Mononuclear cell (primary cell): ENCODE results near the gene NVL. TPM values are rescaled to one million over a fixed set of nuclear protein-coding genes. Genes with fewer than 3 reads are reported as not detected.

ENCODE experiments used
- H3K27me3 ChIP-seq: 2 replicates; pipeline ENCODE4 v1.6.0; 2011; ENCODE audit warnings: low read length, control low read depth; ENCODE audit not compliant: insufficient read depth
- H3K4me1 ChIP-seq: 2 replicates; pipeline ENCODE4 v1.5.1; 2011; ENCODE audit warnings: mild to moderate bottlenecking, low read length, control low read depth; ENCODE audit not compliant: insufficient read depth
- H3K4me3 ChIP-seq: 2 replicates; pipeline ENCODE4 v1.5.1; 2011; ENCODE audit warnings: mild to moderate bottlenecking, low read length, moderate library complexity
- H3K9me3 ChIP-seq: 2 replicates; pipeline ENCODE4 v1.5.1; 2011; ENCODE audit warnings: low read depth, mild to moderate bottlenecking, control low read depth, low read length
- total RNA-seq: library from RNA; depleted of rRNA; stranded (reverse); fragments of >200 nt; gene quantifications from one replicate; pipeline ENCODE4 v1.2.3, GENCODE V29; 2012

Gene NVL
- total RNA-seq, 1 donor, result 20.0 TPM

GRCh38 chr1:224273641-224274040 is 56.3 kb downstream of the NVL start:
- Histone ChIP-seq H3K4me1 (no peaks in the 10 kb centered on the region), H3K4me3 (no peak overlapping the region), H3K27me3 (no peaks in the 10 kb centered on the region), H3K9me3 (no peaks in the 10 kb centered on the region)

GRCh38 chr1:224271106-224271505 is 58.9 kb downstream of the NVL start:
- Histone ChIP-seq H3K9me3 (no peaks in the 10 kb centered on the region), H3K27me3 (no peaks in the 10 kb centered on the region), H3K4me3 (no peak overlapping the region), H3K4me1 (no peaks in the 10 kb centered on the region)

- H3K4me1 ChIP-seq, result no peaks in the 10 kb centered on the region
- H3K27me3 ChIP-seq, result no peaks in the 10 kb centered on the region
- H3K4me3 ChIP-seq, result no peak overlapping the region
- H3K9me3 ChIP-seq, result no peaks in the 10 kb centered on the region
Observed at GRCh38 chr1:224267925-224268324, 62.0 kb downstream of the NVL start.

- H3K4me1 ChIP-seq, result no peaks in the 10 kb centered on the region
- H3K4me3 ChIP-seq, result no peak overlapping the region
- H3K9me3 ChIP-seq, result no peaks in the 10 kb centered on the region
- H3K27me3 ChIP-seq, result no peaks in the 10 kb centered on the region
Observed at GRCh38 chr1:224266915-224267856, 62.8 kb downstream of the NVL start.

GRCh38 chr1:224266105-224266914 is 63.7 kb downstream of the NVL start:
- Histone ChIP-seq H3K4me3 (no peak overlapping the region), H3K27me3 (no peaks in the 10 kb centered on the region), H3K9me3 (no peaks in the 10 kb centered on the region)

GRCh38 chr1:224264321-224264720 is 65.7 kb downstream of the NVL start:
- Histone ChIP-seq H3K4me1 (no peaks in the 10 kb centered on the region), H3K27me3 (no peaks in the 10 kb centered on the region), H3K9me3 (no peaks in the 10 kb centered on the region), H3K4me3 (no peak overlapping the region)

More at GRCh38 chr1:224266105-224266914, 63.7 kb downstream of the NVL start:
- H3K4me1 ChIP-seq, result no peaks in the 10 kb centered on the region

GRCh38 chr1:224262373-224263054 is 67.5 kb downstream of the NVL start:
- H3K4me1 ChIP-seq, result no peaks in the 10 kb centered on the region
- no peaks in the 10 kb centered on the region for H3K9me3 ChIP-seq
- no peak overlapping the region for H3K4me3 ChIP-seq
- no peaks in the 10 kb centered on the region for H3K27me3 ChIP-seq

- Histone ChIP-seq H3K9me3 (no peaks in the 10 kb centered on the region), H3K4me1 (no peaks in the 10 kb centered on the region), H3K4me3 (no peak overlapping the region), H3K27me3 (no peaks in the 10 kb centered on the region)
Observed at GRCh38 chr1:224259986-224260385, 70.0 kb downstream of the NVL start.

GRCh38 chr1:224258351-224258750 is 71.6 kb downstream of the NVL start:
- Histone ChIP-seq H3K9me3 (no peaks in the 10 kb centered on the region), H3K4me1 (no peaks in the 10 kb centered on the region), H3K4me3 (no peak overlapping the region), H3K27me3 (no peaks in the 10 kb centered on the region)

GRCh38 chr1:224256640-224257039 is 73.3 kb downstream of the NVL start:
- Histone ChIP-seq H3K9me3 (no peaks in the 10 kb centered on the region), H3K4me1 (no peaks in the 10 kb centered on the region), H3K4me3 (no peak overlapping the region), H3K27me3 (no peaks in the 10 kb centered on the region)

GRCh38 chr1:224253721-224254120 is 76.3 kb downstream of the NVL start:
- Histone ChIP-seq H3K9me3 (no peaks in the 10 kb centered on the region), H3K4me3 (no peak overlapping the region), H3K27me3 (no peaks in the 10 kb centered on the region), H3K4me1 (no peaks in the 10 kb centered on the region)

GRCh38 chr1:224252479-224252878 is 77.5 kb downstream of the NVL start:
- no peaks in the 10 kb centered on the region for H3K4me1 ChIP-seq
- no peaks in the 10 kb centered on the region for H3K27me3 ChIP-seq
- H3K4me3 ChIP-seq, result no peak overlapping the region
- H3K9me3 ChIP-seq, result no peaks in the 10 kb centered on the region

- Histone ChIP-seq H3K4me1 (no peaks in the 10 kb centered on the region), H3K9me3 (no peaks in the 10 kb centered on the region), H3K4me3 (no peak overlapping the region), H3K27me3 (no peaks in the 10 kb centered on the region)
Observed at GRCh38 chr1:224251741-224252146, 78.2 kb downstream of the NVL start.

- H3K4me1 ChIP-seq, result peaks cover 20% of the 10 kb centered on the region
- no peak overlapping the region for H3K4me3 ChIP-seq
- no peaks in the 10 kb centered on the region for H3K27me3 ChIP-seq
- no peaks in the 10 kb centered on the region for H3K9me3 ChIP-seq
Observed at GRCh38 chr1:224245188-224245587, 84.8 kb downstream of the NVL start.

- H3K4me1 ChIP-seq, result no peaks in the 10 kb centered on the region
- no peaks in the 10 kb centered on the region for H3K9me3 ChIP-seq
- no peaks in the 10 kb centered on the region for H3K27me3 ChIP-seq
- no peak overlapping the region for H3K4me3 ChIP-seq
Observed at GRCh38 chr1:224238756-224239155, 91.2 kb downstream of the NVL start.
